Activated T-cell treated with anti-CD3 and anti-CD28 coated beads, Interleukin-2, amount 50 U/mL, for 72 hours (primary cell): ENCODE measurements around the gene PRDM8. TPM values are rescaled to one million over a fixed set of nuclear protein-coding genes. Genes with fewer than 3 reads are reported as not detected.

Experiments
- ATAC-seq, 2 donors: fragments of 150-1000 bp; cut with Tn5 transposase; replicated peaks in 1 of 2; 2 replicates each; pipeline ENCODE4 v1.10.0; 2021; ENCODE audit warnings: moderate library complexity in 2 of 2, mild to moderate bottlenecking in 1 of 2
- DNase-seq, 2 donors: peaks; one replicate each; pipeline ENCODE4 v3.0.0; 2021 to 2022; ENCODE audit warnings: mixed read lengths in 1 of 2
- H3K27ac Mint-ChIP-seq: one replicate; pipeline ENCODE4 v1.8.0; 2022; ENCODE audit warnings: mild to moderate bottlenecking, moderate library complexity, mixed read lengths
- H3K27me3 Mint-ChIP-seq: one replicate; pipeline ENCODE4 v1.8.0; 2022; ENCODE audit warnings: low read depth, mixed read lengths
- H3K36me3 Mint-ChIP-seq, 2 donors: one replicate each; pipeline ENCODE4 v1.8.0; 2022; ENCODE audit warnings: mixed read lengths in 2 of 2, mild to moderate bottlenecking in 1 of 2; ENCODE audit not compliant: insufficient read depth in 2 of 2
- H3K4me1 Mint-ChIP-seq: one replicate; pipeline ENCODE4 v1.8.0; 2022; ENCODE audit warnings: low read depth, mixed read lengths
- H3K4me3 Mint-ChIP-seq, 2 donors: one replicate each; pipeline ENCODE4 v1.8.0; 2022; ENCODE audit warnings: mild to moderate bottlenecking in 2 of 2, mixed read lengths in 2 of 2, moderate library complexity in 2 of 2
- H3K9me3 Mint-ChIP-seq, 2 donors: one replicate each; pipeline ENCODE4 v1.8.0; 2022; ENCODE audit warnings: mixed read lengths in 2 of 2
- total RNA-seq, 2 donors: library from RNA; stranded (reverse); gene quantifications; one replicate each; pipeline ENCODE4 v1.2.3, GENCODE V29; 2022

The PRDM8 gene
- total RNA-seq, 2 donors from 2014 or later = 1.8 to 3.3 TPM

DNA sequence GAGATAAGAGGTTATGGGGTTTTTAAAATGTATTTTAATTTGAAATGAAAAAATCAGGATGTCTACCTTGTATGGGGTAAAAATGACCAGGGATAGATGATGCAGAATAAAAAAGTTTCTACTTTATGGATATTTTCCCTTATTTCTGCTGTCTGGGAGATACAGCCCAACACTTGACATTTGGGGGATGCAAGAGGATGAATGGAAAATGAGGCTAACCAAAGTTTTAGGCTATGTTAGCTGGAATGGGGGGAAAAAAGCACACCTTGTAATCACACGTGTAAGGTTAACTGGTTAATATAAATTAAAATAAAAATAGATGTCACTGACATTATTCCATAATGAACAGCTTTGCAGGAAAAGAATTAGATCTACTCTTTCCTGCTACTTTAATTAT, 1.1 kb downstream of the PRDM8 start:
- Mint-ChIP-seq H3K4me3 (peak overlapping the region; percentile 77 to 83), H3K27me3 (peaks cover 55% of the 10 kb centered on the region), H3K9me3 (no peaks in the 10 kb centered on the region), H3K27ac (no peak overlapping the region), H3K36me3 (peaks cover 1 to 2% of the 10 kb centered on the region in 2 donors), H3K4me1 (peaks cover 27% of the 10 kb centered on the region)
- DNase-seq (no peak), ATAC-seq (no peak)

DNA sequence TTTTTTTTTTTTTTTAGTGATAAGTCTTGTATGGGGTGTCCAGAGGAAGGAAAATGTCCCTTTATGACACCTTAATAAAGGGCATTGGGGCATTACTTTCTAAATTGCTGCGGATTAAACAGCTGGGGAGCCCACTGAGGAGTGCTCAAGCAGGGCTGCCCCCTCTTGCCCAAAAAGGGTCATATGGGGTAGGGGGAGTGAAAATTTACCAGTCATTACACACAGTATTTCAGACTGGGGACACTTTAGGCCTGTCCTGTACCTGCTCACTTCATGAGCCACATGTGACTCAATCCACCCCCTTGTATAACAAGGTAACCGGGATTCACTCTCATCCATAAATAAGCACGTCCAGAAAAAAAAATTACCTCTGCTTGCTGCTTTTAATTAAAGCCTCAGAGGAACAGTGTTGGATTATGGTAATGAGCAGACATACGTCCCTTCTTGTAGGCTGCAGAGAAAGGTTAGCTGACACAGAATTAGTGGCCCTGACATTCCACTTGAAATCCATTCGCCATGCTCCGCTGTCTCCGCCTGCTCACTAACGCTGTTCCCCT, 1.8 kb downstream of the PRDM8 start:
- Mint-ChIP-seq H3K27ac (no peak overlapping the region), H3K27me3 (peaks cover 54% of the 10 kb centered on the region), H3K36me3 (peaks cover 1 to 2% of the 10 kb centered on the region in 2 donors), H3K9me3 (no peaks in the 10 kb centered on the region), H3K4me1 (peaks cover 27% of the 10 kb centered on the region), H3K4me3 (no peak overlapping the region)
- no peak for DNase-seq
- no peak for ATAC-seq

DNA sequence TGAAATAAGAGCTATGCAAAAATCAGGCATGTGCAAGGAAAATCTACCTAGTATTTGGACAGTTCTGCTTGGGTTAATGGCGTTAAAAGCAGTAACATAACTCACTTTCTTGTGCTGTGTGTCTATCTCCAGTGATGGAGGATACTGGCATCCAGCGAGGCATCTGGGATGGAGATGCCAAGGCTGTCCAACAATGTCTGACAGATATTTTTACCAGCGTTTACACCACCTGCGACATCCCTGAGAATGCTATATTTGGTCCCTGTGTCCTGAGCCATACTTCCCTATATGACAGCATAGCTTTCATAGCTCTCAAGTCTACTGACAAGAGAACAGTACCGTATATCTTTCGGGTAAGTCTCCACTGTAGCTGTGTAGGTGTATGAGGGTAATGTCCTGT, 2.6 kb downstream of the PRDM8 start:
- DNase-seq (no peak), ATAC-seq (no peak)
- peaks cover 1 to 2% of the 10 kb centered on the region in 2 donors for H3K36me3 Mint-ChIP-seq
- no peaks in the 10 kb centered on the region for H3K9me3 Mint-ChIP-seq
- peaks cover 52% of the 10 kb centered on the region for H3K27me3 Mint-ChIP-seq
- peaks cover 27% of the 10 kb centered on the region for H3K4me1 Mint-ChIP-seq
- peak overlapping the region; percentile 27 for H3K27ac Mint-ChIP-seq
- no peak overlapping the region for H3K4me3 Mint-ChIP-seq

DNA sequence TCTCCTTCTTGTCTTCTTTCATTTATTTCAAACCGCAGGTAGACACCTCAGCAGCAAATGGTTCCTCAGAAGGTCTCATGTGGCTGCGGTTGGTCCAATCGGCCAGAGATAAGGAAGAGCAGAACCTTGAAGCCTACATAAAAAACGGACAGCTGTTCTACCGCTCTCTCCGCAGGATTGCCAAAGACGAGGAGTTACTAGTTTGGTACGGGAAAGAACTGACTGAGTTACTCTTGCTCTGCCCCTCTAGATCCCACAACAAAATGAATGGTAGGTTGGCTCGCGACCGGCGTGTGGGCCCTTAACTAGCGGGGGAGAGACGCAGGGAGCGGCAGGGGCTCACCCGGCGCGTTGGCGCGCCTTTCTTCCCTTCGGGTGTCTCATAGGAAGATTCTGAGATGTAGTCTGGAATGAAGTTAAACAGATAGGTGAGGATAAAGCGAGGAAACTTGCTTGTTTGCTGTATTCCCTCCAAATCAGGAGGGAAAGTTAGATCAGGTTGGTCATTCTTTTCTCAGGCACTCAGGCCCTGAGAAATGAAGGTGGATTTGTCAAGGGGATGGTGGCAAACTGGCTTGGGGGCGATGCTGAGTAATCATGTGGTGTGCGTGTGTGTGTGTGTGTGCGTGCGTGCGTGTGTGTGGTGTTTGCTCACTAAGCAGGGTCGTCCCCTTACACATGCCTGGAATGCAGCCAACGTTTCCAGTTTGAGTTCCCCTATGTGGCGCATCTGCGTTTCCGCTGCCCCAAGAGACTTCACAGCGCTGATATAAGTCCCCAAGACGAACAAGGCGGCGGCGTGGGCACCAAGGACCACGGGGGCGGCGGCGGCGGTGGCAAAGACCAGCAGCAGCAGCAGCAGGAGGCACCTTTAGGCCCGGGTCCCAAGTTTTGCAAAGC, 4.2 kb downstream of the PRDM8 start:
- H3K36me3 Mint-ChIP-seq = peaks cover 1 to 2% of the 10 kb centered on the region in 2 donors
- H3K27me3 Mint-ChIP-seq = peaks cover 36% of the 10 kb centered on the region
- H3K4me1 Mint-ChIP-seq = peaks cover 27% of the 10 kb centered on the region
- peak overlapping the region; percentile 62 for H3K27ac Mint-ChIP-seq
- ATAC-seq (peak; percentile 45 to 46), DNase-seq (peak; percentile 68)
- H3K4me3 Mint-ChIP-seq = peak overlapping the region; percentile 79 to 82
- no peaks in the 10 kb centered on the region for H3K9me3 Mint-ChIP-seq

DNA sequence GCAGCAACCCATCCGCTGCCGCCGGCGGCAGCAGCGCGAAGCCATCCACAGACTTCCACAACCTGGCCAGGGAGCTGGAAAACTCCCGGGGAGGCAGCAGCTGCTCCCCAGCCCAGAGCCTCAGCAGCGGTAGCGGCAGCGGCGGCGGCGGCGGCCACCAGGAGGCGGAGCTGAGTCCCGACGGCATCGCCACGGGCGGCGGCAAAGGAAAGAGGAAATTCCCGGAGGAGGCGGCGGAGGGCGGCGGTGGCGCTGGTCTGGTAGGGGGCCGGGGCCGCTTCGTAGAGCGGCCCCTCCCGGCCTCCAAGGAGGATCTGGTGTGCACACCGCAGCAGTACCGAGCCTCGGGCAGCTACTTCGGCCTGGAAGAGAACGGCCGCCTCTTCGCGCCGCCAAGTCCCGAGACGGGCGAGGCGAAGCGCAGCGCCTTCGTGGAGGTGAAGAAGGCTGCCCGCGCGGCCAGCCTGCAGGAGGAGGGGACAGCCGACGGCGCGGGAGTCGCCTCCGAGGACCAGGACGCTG, 4.9 kb downstream of the PRDM8 start:
- H3K4me1 Mint-ChIP-seq = peaks cover 21% of the 10 kb centered on the region
- H3K9me3 Mint-ChIP-seq = no peaks in the 10 kb centered on the region
- ATAC-seq (peak; percentile 66 to 68), DNase-seq (peak; percentile 83 to 87)
- peaks cover 29% of the 10 kb centered on the region for H3K27me3 Mint-ChIP-seq
- peak overlapping the region; percentile 79 to 82 for H3K4me3 Mint-ChIP-seq
- no peak overlapping the region for H3K27ac Mint-ChIP-seq
- peaks cover 1 to 2% of the 10 kb centered on the region in 2 donors for H3K36me3 Mint-ChIP-seq

DNA sequence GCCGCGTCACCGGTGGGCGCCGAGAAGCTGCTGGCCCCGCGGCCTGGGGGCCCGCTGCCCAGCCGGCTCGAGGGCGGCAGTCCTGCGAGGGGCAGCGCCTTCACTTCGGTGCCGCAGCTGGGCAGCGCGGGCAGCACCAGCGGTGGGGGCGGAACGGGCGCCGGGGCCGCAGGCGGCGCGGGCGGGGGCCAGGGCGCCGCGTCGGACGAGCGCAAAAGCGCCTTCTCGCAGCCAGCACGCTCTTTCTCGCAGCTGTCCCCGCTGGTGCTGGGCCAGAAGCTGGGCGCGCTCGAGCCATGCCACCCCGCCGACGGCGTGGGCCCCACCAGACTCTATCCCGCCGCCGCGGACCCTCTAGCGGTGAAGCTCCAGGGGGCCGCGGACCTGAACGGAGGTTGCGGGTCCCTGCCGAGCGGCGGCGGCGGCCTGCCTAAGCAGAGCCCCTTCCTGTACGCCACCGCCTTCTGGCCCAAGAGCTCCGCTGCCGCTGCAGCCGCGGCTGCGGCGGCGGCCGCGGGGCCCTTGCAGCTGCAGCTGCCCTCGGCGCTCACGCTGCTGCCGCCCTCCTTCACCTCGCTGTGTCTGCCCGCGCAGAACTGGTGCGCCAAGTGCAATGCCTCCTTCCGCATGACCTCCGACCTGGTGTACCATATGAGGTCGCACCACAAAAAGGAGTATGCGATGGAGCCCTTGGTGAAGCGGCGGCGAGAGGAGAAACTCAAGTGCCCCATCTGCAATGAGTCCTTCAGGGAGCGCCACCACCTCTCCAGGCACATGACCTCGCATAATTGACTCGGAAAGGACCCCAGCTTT, 5.6 kb downstream of the PRDM8 start:
- H3K4me3 Mint-ChIP-seq = peak overlapping the region; percentile 91 to 94
- peaks cover 28% of the 10 kb centered on the region for H3K27me3 Mint-ChIP-seq
- peaks cover 14% of the 10 kb centered on the region for H3K4me1 Mint-ChIP-seq
- no peaks in the 10 kb centered on the region for H3K9me3 Mint-ChIP-seq
- H3K27ac Mint-ChIP-seq = no peak overlapping the region
- ATAC-seq (peak; percentile 67 to 73), DNase-seq (peak; percentile 64 to 65)
- H3K36me3 Mint-ChIP-seq = peaks cover 1 to 2% of the 10 kb centered on the region in 2 donors

GRCh38 chr4:80204433-80205011, 7.2 kb downstream of the PRDM8 start:
- H3K27me3 Mint-ChIP-seq = peaks cover 27% of the 10 kb centered on the region
- ATAC-seq (no peak), DNase-seq (no peak)
- peaks cover 9% of the 10 kb centered on the region for H3K4me1 Mint-ChIP-seq
- no peak overlapping the region for H3K27ac Mint-ChIP-seq
- no peak overlapping the region for H3K4me3 Mint-ChIP-seq
- peaks cover 0 to 3% of the 10 kb centered on the region in 2 donors for H3K36me3 Mint-ChIP-seq
- no peaks in the 10 kb centered on the region for H3K9me3 Mint-ChIP-seq

GRCh38 chr4:80206111-80206510, 8.8 kb downstream of the PRDM8 start:
- DNase-seq (no peak), ATAC-seq (no peak)
- no peak overlapping the region for H3K27ac Mint-ChIP-seq
- no peak overlapping the region for H3K4me3 Mint-ChIP-seq
- H3K9me3 Mint-ChIP-seq = no peaks in the 10 kb centered on the region
- peaks cover 0 to 3% of the 10 kb centered on the region in 2 donors for H3K36me3 Mint-ChIP-seq
- peaks cover 7% of the 10 kb centered on the region for H3K4me1 Mint-ChIP-seq
- peaks cover 25% of the 10 kb centered on the region for H3K27me3 Mint-ChIP-seq

DNA sequence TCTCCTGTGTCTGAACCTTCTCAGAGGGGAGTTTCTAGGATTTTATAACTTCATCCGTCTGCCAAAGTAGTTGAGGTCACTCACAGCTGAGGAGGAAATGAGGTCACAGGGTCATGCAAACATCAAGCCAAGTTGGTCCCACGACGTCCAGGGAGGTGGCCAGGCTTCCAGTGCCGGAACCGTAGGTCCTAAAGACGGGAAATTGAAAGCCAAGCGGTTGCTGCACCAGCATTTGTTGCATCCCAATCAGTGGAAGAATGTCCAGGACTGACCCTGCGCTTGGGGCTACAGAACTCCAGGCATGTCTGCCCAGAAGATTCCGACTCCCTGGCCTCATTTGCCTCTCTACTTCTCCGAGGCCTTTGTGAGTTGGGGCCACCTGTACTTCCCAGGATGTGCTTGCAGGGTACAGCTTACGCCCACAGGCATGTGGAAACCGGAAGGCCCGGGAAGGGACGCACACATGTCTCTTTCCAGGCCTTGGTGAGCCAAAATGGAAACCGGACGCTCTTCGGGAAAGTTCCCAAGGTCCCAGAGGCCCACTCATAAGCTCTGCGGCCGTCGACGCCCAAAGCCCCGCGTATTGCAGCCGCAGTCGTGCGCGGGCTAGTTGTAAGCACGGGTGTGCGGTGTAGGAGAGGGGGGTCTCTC, 9.3 kb downstream of the PRDM8 start:
- H3K27me3 Mint-ChIP-seq = peaks cover 20% of the 10 kb centered on the region
- H3K9me3 Mint-ChIP-seq = no peaks in the 10 kb centered on the region
- H3K4me3 Mint-ChIP-seq = no peak overlapping the region
- ATAC-seq (no peak), DNase-seq (no peak)
- peaks cover 0 to 3% of the 10 kb centered on the region in 2 donors for H3K36me3 Mint-ChIP-seq
- peaks cover 2% of the 10 kb centered on the region for H3K4me1 Mint-ChIP-seq
- H3K27ac Mint-ChIP-seq = no peak overlapping the region

DNA sequence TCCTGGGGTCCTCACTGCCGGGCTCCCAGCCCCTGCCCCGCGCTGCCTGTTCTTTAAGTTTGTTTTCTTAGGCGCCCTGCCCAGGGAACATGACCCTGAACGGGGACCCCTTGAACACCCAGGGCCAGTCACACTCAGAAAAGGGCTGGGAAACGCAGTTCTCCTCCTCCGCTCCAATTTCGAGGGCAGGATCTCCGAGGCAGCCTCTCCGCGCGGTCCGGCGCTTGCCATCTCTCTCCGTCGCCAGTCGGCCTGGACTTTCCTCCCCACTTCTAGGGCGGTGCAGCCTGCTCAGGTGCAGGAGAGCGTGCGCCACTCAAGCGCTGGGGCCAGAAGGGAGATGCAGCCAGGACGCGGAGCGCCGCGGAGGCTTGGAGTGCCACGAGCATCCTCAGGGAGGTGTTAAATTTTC, 9.9 kb downstream of the PRDM8 start:
- no peak overlapping the region for H3K27ac Mint-ChIP-seq
- H3K9me3 Mint-ChIP-seq = no peaks in the 10 kb centered on the region
- no peaks in the 10 kb centered on the region for H3K4me1 Mint-ChIP-seq
- peaks cover 0 to 3% of the 10 kb centered on the region in 2 donors for H3K36me3 Mint-ChIP-seq
- DNase-seq (no peak), ATAC-seq (no peak)
- H3K4me3 Mint-ChIP-seq = no peak overlapping the region
- H3K27me3 Mint-ChIP-seq = peaks cover 19% of the 10 kb centered on the region

DNA sequence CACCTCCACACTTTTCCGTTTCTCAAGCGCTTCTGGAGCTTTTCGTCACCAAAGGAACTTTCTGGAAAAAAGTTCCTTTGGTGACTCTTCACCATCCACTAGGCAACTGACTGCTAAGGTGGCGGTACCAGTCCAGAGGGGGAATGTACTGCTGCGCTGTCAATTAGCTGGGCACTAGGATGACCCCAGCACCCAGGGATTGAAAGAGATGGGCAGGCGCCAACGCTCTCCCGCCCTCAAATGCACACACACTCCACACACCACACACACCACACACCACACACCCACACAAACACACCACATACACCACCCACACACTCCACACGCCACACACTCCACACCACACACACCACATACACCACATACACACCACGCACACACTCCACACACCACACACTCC, 10.4 kb downstream of the PRDM8 start:
- peaks cover 19% of the 10 kb centered on the region for H3K27me3 Mint-ChIP-seq
- ATAC-seq (no peak), DNase-seq (no peak)
- H3K27ac Mint-ChIP-seq = no peak overlapping the region
- H3K4me3 Mint-ChIP-seq = no peak overlapping the region
- H3K36me3 Mint-ChIP-seq = peaks cover 0 to 3% of the 10 kb centered on the region in 2 donors
- no peaks in the 10 kb centered on the region for H3K4me1 Mint-ChIP-seq
- no peaks in the 10 kb centered on the region for H3K9me3 Mint-ChIP-seq

DNA sequence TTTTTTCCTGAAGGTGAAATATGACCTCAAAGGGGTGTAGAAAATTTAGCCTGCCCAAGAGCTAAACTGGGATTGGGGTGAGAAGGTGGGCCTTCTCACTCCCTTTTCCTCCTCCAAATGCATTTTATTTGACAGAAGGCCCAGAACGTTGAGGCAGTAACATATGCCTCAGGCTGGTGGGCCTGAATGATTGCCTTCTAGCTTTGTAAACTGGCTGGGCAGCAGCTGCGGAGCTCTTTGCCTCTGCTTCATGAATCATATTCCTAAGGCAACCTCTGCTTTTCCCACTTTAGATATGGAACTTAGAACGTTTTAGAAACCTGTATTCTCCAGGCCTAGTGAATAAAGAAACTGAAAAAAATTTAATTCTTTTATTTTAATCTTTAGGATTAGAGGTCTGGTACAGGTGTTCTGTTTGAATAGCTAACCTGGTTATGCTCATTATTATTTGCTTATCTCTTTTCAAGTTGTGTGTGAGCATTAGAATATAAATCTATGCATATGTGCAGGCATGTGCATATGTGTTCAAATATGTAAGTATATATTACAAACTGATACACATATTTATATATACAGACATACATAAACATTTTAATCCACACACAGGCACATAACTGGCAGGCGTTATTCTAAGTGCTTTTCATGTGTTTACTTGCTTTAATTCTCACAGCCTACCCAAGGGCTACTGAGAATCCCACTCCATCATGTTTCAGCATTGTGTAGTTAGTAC, 11.5 kb downstream of the PRDM8 start:
- Mint-ChIP-seq H3K27ac (no peak overlapping the region), H3K27me3 (peaks cover 19% of the 10 kb centered on the region), H3K9me3 (no peaks in the 10 kb centered on the region), H3K4me1 (no peaks in the 10 kb centered on the region), H3K4me3 (no peak overlapping the region), H3K36me3 (peaks cover 0 to 1% of the 10 kb centered on the region in 2 donors)
- no peak for ATAC-seq
- DNase-seq = no peak
